ENCODE measurements around the gene NUPR1. TPM values are rescaled to one million over a fixed set of nuclear protein-coding genes. Genes with fewer than 3 reads are reported as not detected.
"Not testable (repeated sequence)": the region's sequence is repeated elsewhere in the genome, so short reads cannot be mapped to it uniquely, and the experiment has no call there.

NUPR1 gene
- total and polyA plus RNA-seq, 7 donors = 23.7 to 141 (median 46.0) TPM

DNA sequence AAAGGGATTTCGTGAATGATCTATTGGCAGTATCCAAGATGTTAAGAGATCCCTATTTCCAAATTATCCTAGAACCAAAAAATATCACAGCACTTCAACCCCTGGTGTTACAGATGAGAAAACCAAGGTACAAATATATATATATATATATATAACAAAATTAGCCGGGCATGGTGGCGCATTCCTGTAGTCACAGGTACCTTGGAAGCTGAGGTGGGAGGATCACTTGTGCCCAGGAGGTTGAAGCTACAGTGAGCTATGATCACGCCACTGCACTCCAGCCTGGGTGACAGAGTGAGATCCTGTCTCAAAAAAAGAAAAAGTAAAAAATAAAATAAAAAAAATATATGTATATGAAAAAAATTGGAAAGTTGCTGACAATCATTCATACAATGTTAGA is 46.3 kb downstream of the NUPR1 start:
- no peaks in the 10 kb centered on the region for H3K9me3 ChIP-seq
- H3K27ac ChIP-seq = peak overlapping the region; percentile 98
- peaks cover 0 to 26% of the 10 kb centered on the region in 2 donors for H3K36me3 ChIP-seq (ENCODE audit: insufficient read depth in 1 of 2, low read depth in 1 of 2)
- no peaks in the 10 kb centered on the region for H3K4me1 ChIP-seq
- 52 to 60% (median 52%) methylated on average over 4 of the region's 4 CpGs for WGBS, 3 donors
- no peaks in the 10 kb centered on the region for H3K27me3 ChIP-seq (ENCODE audit: insufficient read depth in 3 of 3, low read length in 2 of 3)
- TF ChIP-seq, protein P1, sequence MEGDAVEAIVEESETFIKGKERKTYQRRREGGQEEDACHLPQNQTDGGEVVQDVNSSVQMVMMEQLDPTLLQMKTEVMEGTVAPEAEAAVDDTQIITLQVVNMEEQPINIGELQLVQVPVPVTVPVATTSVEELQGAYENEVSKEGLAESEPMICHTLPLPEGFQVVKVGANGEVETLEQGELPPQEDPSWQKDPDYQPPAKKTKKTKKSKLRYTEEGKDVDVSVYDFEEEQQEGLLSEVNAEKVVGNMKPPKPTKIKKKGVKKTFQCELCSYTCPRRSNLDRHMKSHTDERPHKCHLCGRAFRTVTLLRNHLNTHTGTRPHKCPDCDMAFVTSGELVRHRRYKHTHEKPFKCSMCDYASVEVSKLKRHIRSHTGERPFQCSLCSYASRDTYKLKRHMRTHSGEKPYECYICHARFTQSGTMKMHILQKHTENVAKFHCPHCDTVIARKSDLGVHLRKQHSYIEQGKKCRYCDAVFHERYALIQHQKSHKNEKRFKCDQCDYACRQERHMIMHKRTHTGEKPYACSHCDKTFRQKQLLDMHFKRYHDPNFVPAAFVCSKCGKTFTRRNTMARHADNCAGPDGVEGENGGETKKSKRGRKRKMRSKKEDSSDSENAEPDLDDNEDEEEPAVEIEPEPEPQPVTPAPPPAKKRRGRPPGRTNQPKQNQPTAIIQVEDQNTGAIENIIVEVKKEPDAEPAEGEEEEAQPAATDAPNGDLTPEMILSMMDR (IDR thresholded peaks at IDR 0.05) = no peak
- peak overlapping the region; percentile 100 for H3K4me3 ChIP-seq
- ATAC-seq = no peak
- intact Hi-C loops (cut with DNase I) = loop anchor here (5.0 kb wide), 2 partner anchors 45 to 125 kb away; partner anchors contain the start of gene NUPR1 (in 1 of the 2)
- no peak for DNase-seq

DNA sequence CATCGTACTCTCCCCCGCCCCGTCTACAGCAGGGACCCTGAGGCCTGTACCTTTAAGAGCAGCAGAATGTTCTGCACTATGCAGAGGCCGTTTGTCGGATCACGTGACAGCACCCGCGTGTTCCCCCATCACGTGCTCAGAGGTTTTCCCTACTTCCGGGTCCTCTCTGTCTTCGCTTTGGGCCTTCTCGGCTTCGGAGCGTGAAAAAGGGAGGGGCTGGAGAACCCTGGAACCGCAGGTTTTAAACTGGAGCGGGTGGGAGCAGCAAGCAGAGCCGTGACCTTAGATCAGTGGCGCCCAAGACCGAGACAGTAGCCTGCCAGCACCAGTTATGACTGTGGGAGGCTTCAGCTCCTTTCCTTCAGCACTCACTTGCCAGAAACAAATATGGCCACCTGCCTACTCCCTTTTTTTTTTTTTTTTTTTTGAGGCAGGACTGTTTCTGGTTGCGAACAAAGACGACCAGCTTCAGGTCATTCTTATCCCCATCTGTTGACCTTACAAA is 46.8 kb downstream of the NUPR1 start, which contains the start of gene CLN3:
Gene CLN3 (minus strand): TSS at position 105 of the 505 bp plus-strand sequence. CDS start 315 bp downstream, outside the sequence.
- intact Hi-C loops (cut with DNase I) = loop anchor here (1.0 to 5.0 kb wide), 3 partner anchors 45 to 125 kb away; partner anchors contain the start of gene NUPR1 (in 1 of the 2)
- 0 to 1% (median 0%) methylated on average over 21 of the region's 21 CpGs for whole genome bisulfite sequencing, 3 donors
- peak; percentile 98 to 99 (median 98) for ATAC-seq

DNA sequence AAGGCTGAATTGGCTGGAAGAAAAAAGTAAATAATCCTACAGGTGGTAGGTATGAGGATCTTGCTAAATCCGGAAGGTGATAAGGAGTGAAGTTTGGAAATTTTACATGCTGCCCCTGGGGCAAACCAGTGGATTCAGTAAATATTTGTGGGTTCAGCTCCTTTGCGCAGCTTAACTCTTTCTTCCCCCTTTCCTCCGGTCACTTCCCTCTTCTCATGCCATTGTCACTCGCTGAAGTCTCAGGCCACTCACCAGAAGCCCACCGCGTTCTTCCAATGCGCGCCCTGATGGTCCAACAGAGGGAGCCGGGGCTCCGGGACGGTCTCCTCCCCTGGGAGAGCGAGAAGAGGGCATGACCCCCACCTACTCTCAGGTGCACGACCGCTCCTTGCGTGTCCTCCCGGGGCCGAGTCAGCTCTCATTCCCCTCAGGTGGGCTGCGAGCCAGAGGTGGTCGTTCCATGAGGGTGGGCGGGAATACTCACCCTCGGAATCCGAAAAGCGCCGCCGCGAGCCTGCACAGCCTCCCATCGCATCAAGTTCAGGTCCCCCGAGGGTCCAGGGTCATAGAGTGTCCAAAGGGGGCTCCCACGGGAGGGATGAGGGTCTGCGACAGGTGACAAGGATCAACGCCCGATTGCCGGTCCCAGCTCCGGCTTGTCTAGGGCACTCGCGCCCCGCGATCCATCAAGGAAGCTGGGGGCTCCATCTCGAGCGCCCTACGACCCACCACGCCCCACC is 47.4 kb downstream of the NUPR1 start:
- 1% methylated on average over 39 to 42 of the region's 42 CpGs for WGBS, 3 donors
- peak; percentile 44 to 70 for DNase-seq
- peak overlapping the region; percentile 98 for H3K27ac ChIP-seq
- TF ChIP-seq, protein P1 (IDR thresholded peaks at IDR 0.05) = peak; percentile 51
- peaks cover 0 to 37% of the 10 kb centered on the region in 2 donors for H3K36me3 ChIP-seq (ENCODE audit: insufficient read depth in 1 of 2, low read depth in 1 of 2)
- no peaks in the 10 kb centered on the region for H3K4me1 ChIP-seq
- peak; percentile 57 to 82 (median 74) for ATAC-seq
- intact Hi-C loops (cut with DNase I) = loop anchor here (1.0 to 5.0 kb wide), 3 partner anchors 46 to 126 kb away; partner anchors contain the start of gene NUPR1 (in 1 of the 2)
- no peaks in the 10 kb centered on the region for H3K9me3 ChIP-seq
- H3K27me3 ChIP-seq (ENCODE audit: insufficient read depth in 3 of 3, low read length in 2 of 3) = no peaks in the 10 kb centered on the region
- H3K4me3 ChIP-seq = peak overlapping the region; percentile 100

More for the DNA sequence above, 46.8 kb downstream of the NUPR1 start, which contains the start of gene CLN3:
- peak within 1 kb of the TSS; percentile 98 for H3K27ac ChIP-seq
- H3K4me3 ChIP-seq = peak within 1 kb of the TSS; percentile 100
- DNase-seq = peak; percentile 91 to 95
- H3K4me1 ChIP-seq = no peaks in the 10 kb centered on the region
- H3K27me3 ChIP-seq (ENCODE audit: insufficient read depth in 3 of 3, low read length in 2 of 3) = no peaks in the 10 kb centered on the region
- no peaks in the 10 kb centered on the region for H3K9me3 ChIP-seq
- TF ChIP-seq, protein P1 (IDR thresholded peaks at IDR 0.05) = no peak
- peaks cover 0 to 31% of the 10 kb centered on the region in 2 donors for H3K36me3 ChIP-seq (ENCODE audit: insufficient read depth in 1 of 2, low read depth in 1 of 2)

DNA sequence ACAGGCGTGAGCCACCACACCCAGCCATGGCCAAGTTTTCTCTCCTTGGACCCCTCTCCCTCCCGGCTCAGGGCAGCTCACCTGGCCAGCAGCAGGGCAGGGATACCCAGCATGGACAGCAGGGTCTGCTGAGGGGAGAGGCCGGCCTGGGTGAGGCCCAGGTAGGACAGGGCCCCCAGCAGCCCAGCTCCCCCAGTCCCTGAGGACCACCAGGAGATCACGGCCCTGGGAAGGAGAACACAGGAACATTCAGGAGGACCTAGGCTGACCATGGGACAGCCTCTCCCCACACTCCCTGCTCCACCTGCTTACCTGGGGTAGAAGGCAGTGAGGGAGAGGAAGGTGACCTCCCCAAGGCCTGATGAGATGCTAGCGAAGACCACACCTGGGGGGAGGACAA is 52.5 kb downstream of the NUPR1 start:
- H3K9me3 ChIP-seq = no peaks in the 10 kb centered on the region
- no peaks in the 10 kb centered on the region for H3K4me1 ChIP-seq
- TF ChIP-seq, protein P1 (IDR thresholded peaks at IDR 0.05) = no peak
- no peak overlapping the region for H3K4me3 ChIP-seq
- ATAC-seq (no peak), DNase-seq (no peak)
- H3K27ac ChIP-seq = no peak overlapping the region
- WGBS, 3 donors = 90 to 98% (median 97%) methylated on average over 4 to 5 of the region's 5 CpGs
- intact Hi-C loops (cut with DNase I) = no loop called here
- H3K36me3 ChIP-seq (ENCODE audit: insufficient read depth in 1 of 2, low read depth in 1 of 2) = peaks cover 5 to 82% of the 10 kb centered on the region in 2 donors
- no peaks in the 10 kb centered on the region for H3K27me3 ChIP-seq (ENCODE audit: insufficient read depth in 3 of 3, low read length in 2 of 3)

DNA sequence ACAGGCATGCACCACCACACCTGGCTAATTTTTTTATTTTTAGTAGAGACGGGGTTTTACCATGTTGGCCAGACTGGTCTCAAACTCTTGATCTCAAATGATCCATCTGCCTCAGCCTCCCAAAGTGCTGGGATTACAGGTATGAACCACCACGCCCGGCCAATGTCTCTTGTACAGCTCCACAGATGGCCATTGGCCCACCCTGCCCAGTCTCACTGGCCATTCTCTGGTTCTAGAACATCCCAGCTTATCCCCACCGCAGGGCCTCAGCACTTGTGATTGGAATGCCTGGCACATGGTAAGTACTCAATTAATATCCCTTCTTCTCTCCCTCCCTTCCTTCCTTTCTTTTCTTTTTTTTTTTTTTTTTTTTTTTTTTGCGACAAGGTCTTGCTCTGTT is 55.4 kb downstream of the NUPR1 start:
- not testable (repeated sequence) for ATAC-seq, H3K4me3 ChIP-seq

More for the DNA sequence above, 55.4 kb downstream of the NUPR1 start:
- H3K9me3 ChIP-seq; intact Hi-C loops (cut with DNase I); H3K27me3 ChIP-seq (ENCODE audit: insufficient read depth in 3 of 3, low read length in 2 of 3); DNase-seq; H3K27ac ChIP-seq; H3K4me1 ChIP-seq: not testable (repeated sequence)
- peaks cover 5 to 91% of the 10 kb centered on the region in 2 donors for H3K36me3 ChIP-seq (ENCODE audit: insufficient read depth in 1 of 2, low read depth in 1 of 2)
- 92 to 95% (median 95%) methylated on average over 4 to 5 of the region's 5 CpGs for WGBS, 3 donors

Data from psoas muscle (tissue), 8 donors.